ENCODE data around the gene COPS7A.

DNA sequence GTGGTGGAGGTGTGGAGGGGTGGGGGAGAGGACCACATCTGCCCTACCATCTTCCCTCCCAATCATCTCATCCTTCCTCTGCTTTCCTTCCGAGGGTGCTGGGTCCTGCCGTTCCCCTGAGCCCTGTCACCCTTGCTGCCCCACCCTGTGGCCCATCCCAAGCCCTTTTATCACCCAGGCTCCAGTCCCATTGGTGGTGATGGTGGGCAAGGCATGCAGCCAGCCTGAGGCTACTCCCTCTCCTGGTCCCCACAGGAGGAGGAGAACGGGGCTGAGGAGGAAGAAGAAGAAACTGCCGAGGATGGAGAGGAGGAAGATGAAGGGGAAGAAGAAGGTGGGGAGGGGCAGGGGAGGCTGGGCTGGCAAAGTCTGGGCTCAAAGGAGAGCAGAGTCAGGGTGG lies 45.8 kb downstream of the COPS7A start:
- TF ChIP-seq CTCF (conservative IDR thresholded peaks at IDR 0.05 in 1 of 2, IDR thresholded peaks at IDR 0.05 in 1 of 2; ENCODE audit: low read depth in 1 of 2, low read length in 2 of 2) (no peak), EZH2 (IDR thresholded peaks at IDR 0.05; ENCODE audit: low read length, missing control alignments) (no peak)
